Gastrocnemius medialis (tissue), 4 donors: Measurements from ENCODE around the gene AP3M1. TPM values are rescaled to one million over a fixed set of nuclear protein-coding genes. Genes with fewer than 3 reads are reported as not detected.

ENCODE experiments used
- ATAC-seq, 2 donors: fragments of 150-250 bp; one replicate each; pipeline ENCODE4 v1.9.1; 2016
- DNase-seq, 2 donors: peaks; one replicate each; pipeline ENCODE4 v3.0.0-alpha.2; 2019
- H3K27ac ChIP-seq, 4 donors: fragments of 200-600 bp; sonication (generic); 1 replicate in 1 of 4; 2 replicates in 3 of 4; pipeline ENCODE4 v1.5.1; 2016 to 2018; ENCODE audit warnings: mild to moderate bottlenecking in 2 of 4, moderate library complexity in 1 of 4
- H3K27me3 ChIP-seq, 3 donors: fragments of 200-600 bp; sonication (generic) in 2 of 3; 1 replicate in 1 of 3; 2 replicates in 2 of 3; pipeline versions ENCODE4 v1.5.1 to v1.6.0; 2016 to 2019; ENCODE audit warnings: mild to moderate bottlenecking in 1 of 3, moderate library complexity in 1 of 3
- H3K36me3 ChIP-seq, 2 donors: fragments of 200-600 bp; sonication (generic) in 1 of 2; one replicate each; pipeline ENCODE4 v1.5.1; 2017 to 2018
- H3K4me1 ChIP-seq, 2 donors: fragments of 200-600 bp; sonication (generic) in 1 of 2; one replicate each; pipeline ENCODE4 v1.5.1; 2016 to 2017; ENCODE audit warnings: mild to moderate bottlenecking in 2 of 2
- H3K4me3 ChIP-seq, 4 donors: fragments of 200-600 bp; sonication (generic) in 3 of 4; 1 replicate in 1 of 4; 2 replicates in 3 of 4; pipeline ENCODE4 v1.5.1; 2016 to 2019; ENCODE audit warnings: mild to moderate bottlenecking in 2 of 4
- H3K9me3 ChIP-seq, 3 donors: fragments of 200-600 bp; sonication (generic) in 2 of 3; 1 replicate in 1 of 3; 2 replicates in 2 of 3; pipeline ENCODE4 v1.5.1; 2016 to 2019
- POLR2A ChIP-seq, 2 donors: fragments of 450-650 bp; IDR thresholded peaks; one replicate each; pipeline ENCODE4 v1.6.1; 2017; ENCODE audit warnings: antibody characterized with exemption in 2 of 2, mild to moderate bottlenecking in 2 of 2, moderate library complexity in 2 of 2
- in situ Hi-C, 4 donors: fragments of 200-750 bp; cut with MboI; loops; one replicate each; pipeline versions ENCODE4 v1.15.0 to v1.8.0; 2017; ENCODE audit warnings: low sequenced_read_pairs in 4 of 4
- intact Hi-C: fragments of 100-400 bp; cut with DNase I; formaldehyde crosslinking; loops from one replicate; pipeline ENCODE4 v1.15.1; 2023; ENCODE audit warnings: low total_unique reads
- total RNA-seq, 4 donors: library from RNA; depleted of rRNA; stranded (reverse); fragments of >200 nt; gene quantifications; one replicate each; pipeline versions ENCODE4 v1.1.0 to v1.2.3, GENCODE V29; 2016
- TF ChIP-seq, protein P1 (sequence below), 5 experiments: fragments of 450-650 bp in 3 of 5; fragments of 200-600 bp in 2 of 5; sonication (generic) in 2 of 5; IDR thresholded peaks in 4 of 5; conservative IDR thresholded peaks in 1 of 5; 1 replicate in 4 of 5; 2 replicates in 1 of 5; pipeline ENCODE4 v1.5.1; 2016 to 2019; ENCODE audit warnings: antibody characterized with exemption in 5 of 5, mild to moderate bottlenecking in 3 of 5, moderate library complexity in 3 of 5

AP3M1 gene
- total RNA-seq, 4 donors from 2014 or later: 15.3 to 22.9 (median 21.7) TPM

DNA sequence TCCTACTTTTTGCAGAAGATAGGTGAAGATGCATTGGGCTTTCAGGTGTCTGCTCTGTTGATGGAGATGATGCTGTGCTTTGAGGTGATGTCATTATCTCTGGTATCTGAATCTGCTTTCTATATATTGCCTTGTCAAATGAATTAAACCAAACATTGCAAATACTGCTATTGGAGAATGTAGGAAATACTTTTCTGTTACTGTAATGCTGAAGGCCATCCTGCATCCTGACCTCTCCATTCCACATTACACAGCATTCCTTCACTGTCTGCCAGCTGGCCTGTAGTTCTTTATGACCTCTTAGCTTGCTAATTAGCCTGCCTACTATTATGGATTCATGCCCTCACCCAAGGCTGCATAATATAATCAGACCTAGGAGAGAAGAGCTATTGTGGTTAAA is 79.5 kb downstream of the AP3M1 start:
- no peak for DNase-seq
- peaks cover 32 to 67% of the 10 kb centered on the region in 2 donors for H3K4me1 ChIP-seq
- H3K4me3 ChIP-seq: no peak overlapping the region
- peaks cover 0 to 39% of the 10 kb centered on the region in 2 donors for H3K36me3 ChIP-seq
- no peak for ATAC-seq
- TF ChIP-seq POLR2A (IDR thresholded peaks at IDR 0.05): no peak
- TF ChIP-seq, protein P1, sequence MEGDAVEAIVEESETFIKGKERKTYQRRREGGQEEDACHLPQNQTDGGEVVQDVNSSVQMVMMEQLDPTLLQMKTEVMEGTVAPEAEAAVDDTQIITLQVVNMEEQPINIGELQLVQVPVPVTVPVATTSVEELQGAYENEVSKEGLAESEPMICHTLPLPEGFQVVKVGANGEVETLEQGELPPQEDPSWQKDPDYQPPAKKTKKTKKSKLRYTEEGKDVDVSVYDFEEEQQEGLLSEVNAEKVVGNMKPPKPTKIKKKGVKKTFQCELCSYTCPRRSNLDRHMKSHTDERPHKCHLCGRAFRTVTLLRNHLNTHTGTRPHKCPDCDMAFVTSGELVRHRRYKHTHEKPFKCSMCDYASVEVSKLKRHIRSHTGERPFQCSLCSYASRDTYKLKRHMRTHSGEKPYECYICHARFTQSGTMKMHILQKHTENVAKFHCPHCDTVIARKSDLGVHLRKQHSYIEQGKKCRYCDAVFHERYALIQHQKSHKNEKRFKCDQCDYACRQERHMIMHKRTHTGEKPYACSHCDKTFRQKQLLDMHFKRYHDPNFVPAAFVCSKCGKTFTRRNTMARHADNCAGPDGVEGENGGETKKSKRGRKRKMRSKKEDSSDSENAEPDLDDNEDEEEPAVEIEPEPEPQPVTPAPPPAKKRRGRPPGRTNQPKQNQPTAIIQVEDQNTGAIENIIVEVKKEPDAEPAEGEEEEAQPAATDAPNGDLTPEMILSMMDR (IDR thresholded peaks at IDR 0.05 in 4 of 5, conservative IDR thresholded peaks at IDR 0.05 in 1 of 5): no peak
- H3K9me3 ChIP-seq: no peaks in the 10 kb centered on the region
- H3K27me3 ChIP-seq: no peaks in the 10 kb centered on the region
- peak overlapping the region in 3 of 4 donors; percentile 58 to 75 (median 60) for H3K27ac ChIP-seq
- intact Hi-C loops: no loop called here
- in situ Hi-C loops: loop anchor here in 1 of 4 donors (10.0 kb wide), 1 partner anchor 186 kb away; no protein-coding TSS in a partner anchor

Other genes starting within 250 kb of the AP3M1 start
- gene PLAU, start 239.7 kb downstream of the AP3M1 start, total RNA-seq: 1 to 10 TPM in 3 of 4 donors, under 1 TPM in 1; 0.83 to 5.0 (median 2.3) TPM
- gene VCL, start 152.7 kb downstream of the AP3M1 start, total RNA-seq: 100 to 1,000 TPM; 129 to 299 (median 210) TPM
- gene ADK, start 393 bp upstream of the AP3M1 start, total RNA-seq: 10 to 100 TPM; 15.9 to 28.8 (median 23.3) TPM